Fibroblast of villous mesenchyme (primary cell): ENCODE measurements around the gene B3GAT3. TPM values are rescaled to one million over a fixed set of nuclear protein-coding genes. Genes with fewer than 3 reads are reported as not detected.
A peak's percentile ranks its signal among the peaks of the same experiment; 100 is the strongest.
"Not testable (repeated sequence)": the region's sequence is repeated elsewhere in the genome, so short reads cannot be mapped to it uniquely, and the experiment has no call there.

Experiments used
- DNase-seq: peaks from one replicate; pipeline ENCODE4 v3.0.0-alpha.2; 2010; ENCODE audit warnings: low read depth
- H3K4me3 ChIP-seq: 2 replicates; pipeline ENCODE4 v1.5.1; 2011; ENCODE audit warnings: low read depth, mild to moderate bottlenecking, low read length
- CTCF ChIP-seq: IDR thresholded peaks from 2 replicates; pipeline ENCODE4 v1.5.1; 2012; ENCODE audit warnings: low read depth, mild to moderate bottlenecking, low read length; ENCODE audit not compliant: insufficient read depth
- total RNA-seq: library from RNA; depleted of rRNA; stranded (reverse); fragments of >200 nt; gene quantifications from 2 replicates; pipeline ENCODE4 v1.2.3, GENCODE V29; 2012

The B3GAT3 gene
- total RNA-seq, 1 donor = 36.3 TPM

- peak; percentile 23 for DNase-seq
- TF ChIP-seq CTCF = peak; percentile 42
- H3K4me3 ChIP-seq = no peak overlapping the region
These were observed 32.7 kb downstream of the B3GAT3 start for GRCh38 chr11:62588966-62589637.

GRCh38 chr11:62585356-62585755, 36.4 kb downstream of the B3GAT3 start:
- not testable (repeated sequence) for DNase-seq, H3K4me3 ChIP-seq

DNA sequence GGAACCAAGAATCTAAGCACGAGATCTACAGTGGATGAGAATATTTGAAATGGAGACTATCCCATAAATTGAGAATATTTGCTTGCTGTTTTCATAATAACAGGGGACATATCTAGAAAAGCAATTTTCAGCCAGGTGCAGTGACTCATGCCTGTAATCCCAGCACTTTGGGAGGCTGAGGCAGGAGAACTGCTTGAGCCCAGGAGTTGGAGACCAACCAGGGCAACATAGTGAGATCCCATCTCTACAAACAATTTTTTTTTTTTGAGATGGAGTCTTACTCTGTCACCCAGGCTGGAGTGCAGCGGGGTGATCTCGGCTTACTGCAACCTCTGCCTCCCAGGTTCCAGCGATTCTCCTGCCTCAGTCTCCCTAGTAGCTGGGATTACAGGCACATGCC, 40.1 kb downstream of the B3GAT3 start:
- not testable (repeated sequence) for DNase-seq

DNA sequence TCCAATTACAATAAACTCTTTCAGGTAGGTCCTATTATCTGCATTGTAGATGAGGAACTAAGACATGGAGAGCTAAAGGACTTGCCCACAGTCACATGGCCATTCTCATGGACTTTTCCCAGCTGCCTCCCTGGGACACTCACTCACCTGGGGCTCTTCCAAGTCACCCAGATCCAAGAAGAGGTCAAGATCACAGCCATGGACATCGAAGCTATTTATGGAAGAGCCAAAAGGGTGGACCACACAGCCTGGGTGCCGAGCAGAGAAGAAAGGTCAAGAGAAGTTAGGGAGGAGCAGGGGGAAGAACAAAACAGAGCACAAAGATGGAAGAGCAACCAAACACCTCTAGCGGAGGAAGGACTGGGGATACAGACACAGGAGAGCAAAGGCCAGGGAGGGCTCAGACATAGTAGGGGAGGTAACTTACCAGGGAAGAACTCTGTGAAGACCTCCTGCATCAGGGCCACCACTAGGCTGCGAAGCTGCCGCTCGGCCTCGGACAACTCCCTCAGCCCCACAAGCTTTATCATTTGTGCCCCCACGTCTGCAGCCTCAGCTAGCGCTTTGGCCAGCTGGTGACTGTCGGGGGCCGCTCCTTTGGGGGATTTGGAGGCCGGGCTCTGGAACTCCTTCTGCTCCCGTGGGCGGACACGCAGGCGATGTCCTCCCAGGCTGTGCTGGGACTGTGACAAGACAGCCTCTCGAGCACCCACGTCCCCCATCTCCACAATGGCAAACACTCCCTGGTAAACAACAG, 40.6 kb downstream of the B3GAT3 start:
- no peak for DNase-seq
- no peak for TF ChIP-seq CTCF

More for the DNA sequence above, 40.1 kb downstream of the B3GAT3 start:
- not testable (repeated sequence) for H3K4me3 ChIP-seq

GRCh38 chr11:62579252-62579651, 42.5 kb downstream of the B3GAT3 start:
- no peak for TF ChIP-seq CTCF
- H3K4me3 ChIP-seq = no peak overlapping the region
- no peak for DNase-seq

More for the DNA sequence above, 40.6 kb downstream of the B3GAT3 start:
- H3K4me3 ChIP-seq = no peak overlapping the region

DNA sequence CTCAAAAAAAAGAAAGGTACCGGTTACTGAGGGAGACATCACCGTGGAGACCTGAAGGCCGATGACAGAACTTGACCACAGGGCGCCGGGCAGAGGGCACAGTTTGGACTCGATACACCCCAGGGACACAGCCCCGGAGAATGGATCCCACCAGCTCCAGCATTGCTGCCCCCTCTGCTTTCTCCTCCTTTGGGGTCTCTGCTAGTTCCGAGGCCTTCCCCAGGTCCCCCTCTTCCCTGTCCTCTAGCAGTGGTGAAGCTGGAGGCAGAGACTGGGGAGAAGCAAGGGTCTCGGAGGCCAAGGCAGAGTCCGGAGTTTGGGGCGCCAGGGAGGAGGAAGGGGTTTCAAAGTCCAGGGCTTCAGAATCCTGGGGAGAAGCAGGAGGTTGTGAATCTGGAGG, 43.2 kb downstream of the B3GAT3 start:
- DNase-seq = no peak
- no peak overlapping the region for H3K4me3 ChIP-seq
- TF ChIP-seq CTCF = no peak

DNA sequence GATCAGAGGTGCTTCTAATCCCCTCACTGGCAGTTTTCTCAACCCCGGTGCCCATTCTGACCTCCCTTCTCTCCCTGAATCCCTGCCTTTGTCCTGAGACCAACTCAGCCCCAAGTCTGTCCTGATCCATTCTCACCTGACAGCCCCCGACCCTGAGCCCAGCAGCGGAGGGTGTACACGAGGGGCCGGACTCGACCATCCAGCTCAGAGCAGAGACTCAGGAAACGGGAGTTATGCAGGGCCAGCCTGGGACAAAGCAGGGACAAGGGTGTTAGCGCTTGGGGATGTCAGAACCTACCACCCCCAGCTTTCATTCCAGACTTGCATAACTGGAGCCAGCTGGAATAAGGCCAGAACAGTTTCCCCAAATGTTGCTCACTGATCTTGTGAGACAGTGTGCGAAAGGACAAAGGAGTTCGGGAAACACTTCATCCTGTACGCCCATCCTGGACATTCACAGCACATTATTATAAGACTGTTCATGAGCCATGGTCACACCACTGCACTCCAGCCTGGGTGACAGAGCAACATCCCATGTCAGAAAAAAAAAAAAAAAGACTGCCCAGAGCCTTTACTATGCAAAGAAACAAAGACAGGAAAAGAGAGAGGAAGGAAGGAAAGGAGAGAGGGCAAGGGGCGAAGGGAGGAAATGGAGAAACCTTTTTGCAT, 44.6 kb downstream of the B3GAT3 start:
- DNase-seq = no peak
- H3K4me3 ChIP-seq = no peak overlapping the region
- TF ChIP-seq CTCF = no peak

DNA sequence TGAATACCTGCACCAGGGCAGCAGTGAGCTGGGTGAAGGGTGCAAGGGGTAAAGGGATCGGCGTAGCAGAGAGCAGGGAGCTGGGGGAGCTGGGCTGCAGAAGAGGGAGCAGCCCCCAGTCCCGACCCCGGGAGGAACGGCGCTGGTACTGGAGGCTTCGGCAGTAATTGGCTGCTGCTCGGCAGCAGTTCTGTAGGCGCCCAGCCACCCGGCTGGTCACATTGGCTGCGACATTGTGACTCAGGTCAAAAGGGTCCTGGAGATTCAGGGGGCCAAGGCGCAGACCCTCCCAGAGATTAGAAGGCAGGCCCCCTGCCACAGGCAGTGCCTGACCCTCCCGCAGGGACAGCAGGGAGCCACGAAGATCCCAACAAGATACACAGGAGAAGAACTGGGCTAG, 45.9 kb downstream of the B3GAT3 start:
- TF ChIP-seq CTCF = no peak
- no peak for DNase-seq
- peak overlapping the region; percentile 89 for H3K4me3 ChIP-seq
